Measurements from ENCODE around the gene HBEGF.

- no peak for TF ChIP-seq EP300 (IDR thresholded peaks at IDR 0.05)
- no peak for TF ChIP-seq CTCF (IDR thresholded peaks at IDR 0.05)
Measured at GRCh38 chr5:140303966-140304365, 42.4 kb downstream of the HBEGF start.

Measured in stomach (tissue), 4 donors.